ENCODE measurements around the gene LYST.

Gene LYST

GRCh38 chr1:235902677-235903542 lies 36.2 kb upstream of the LYST start:
- POLR2A ChIA-PET: no interaction called here
- DNase-seq (ENCODE audit: extremely low spot score): no peak
- CTCF ChIA-PET: interaction anchor here (1.2 to 1.4 kb wide), 2 partner anchors 60 to 67 kb away, joined by 3 to 4 read pairs; no protein-coding TSS in a partner anchor

DNA sequence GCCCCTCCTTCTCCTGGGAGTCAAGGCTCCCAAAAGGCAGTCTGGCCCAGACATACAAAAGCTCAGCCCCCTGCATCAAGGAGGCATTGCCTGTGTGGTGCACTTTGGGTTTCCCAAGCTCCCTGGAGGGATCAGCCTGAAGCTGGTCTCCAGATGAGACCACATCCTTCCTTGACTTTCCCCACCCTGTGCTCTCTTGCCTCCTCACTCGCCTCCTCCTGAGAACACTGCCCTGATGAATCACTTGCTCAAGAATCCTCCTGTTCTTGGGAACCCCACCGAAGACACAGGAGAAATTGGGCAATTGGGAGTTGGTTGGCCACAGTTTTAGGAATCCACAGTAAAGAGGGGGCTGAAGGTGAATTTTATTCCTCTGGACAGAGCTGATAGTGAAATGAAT lies 34.8 kb upstream of the LYST start:
- DNase-seq (ENCODE audit: extremely low spot score): no peak
- POLR2A ChIA-PET: no interaction called here
- CTCF ChIA-PET: interaction anchor here (1.2 to 1.7 kb wide), 4 partner anchors 9 to 70 kb away, joined by 4 to 8 read pairs (median 4); no protein-coding TSS in a partner anchor
- TF ChIP-seq CTCF (IDR thresholded peaks at IDR 0.05; ENCODE audit: control extremely low read depth, extremely low read depth, low read depth, missing control alignments): no peak

More at GRCh38 chr1:235902677-235903542, 36.2 kb upstream of the LYST start:
- no peak for TF ChIP-seq CTCF (IDR thresholded peaks at IDR 0.05; ENCODE audit: control extremely low read depth, extremely low read depth, low read depth, missing control alignments)

DNA sequence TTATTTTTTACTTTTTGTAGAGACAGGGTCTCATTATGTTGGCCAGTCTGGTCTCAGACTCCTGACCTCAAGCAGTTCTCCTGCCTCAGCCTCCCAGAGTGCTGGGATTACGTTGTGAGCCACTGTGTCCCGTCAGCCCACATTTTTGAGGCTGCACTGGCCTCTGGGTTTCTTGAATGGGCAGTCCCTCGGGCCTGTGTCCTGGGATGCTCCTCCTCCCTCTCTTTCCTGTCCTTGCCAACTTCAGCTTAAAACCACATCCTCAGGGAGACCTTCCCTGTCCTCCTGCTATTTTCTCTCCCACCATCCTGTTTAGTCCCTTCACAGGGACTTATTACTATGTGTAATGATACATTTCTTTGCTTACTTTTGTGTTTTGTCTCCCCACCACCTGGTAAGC lies 31.4 kb upstream of the LYST start:
- no peak for DNase-seq (ENCODE audit: extremely low spot score)
- CTCF ChIA-PET: interaction anchor here (2.1 kb wide), 1 partner anchor 19 kb away, joined by 11 read pairs; no protein-coding TSS in a partner anchor
- no peak for TF ChIP-seq CTCF (IDR thresholded peaks at IDR 0.05; ENCODE audit: control extremely low read depth, extremely low read depth, low read depth, missing control alignments)
- POLR2A ChIA-PET: no interaction called here

DNA sequence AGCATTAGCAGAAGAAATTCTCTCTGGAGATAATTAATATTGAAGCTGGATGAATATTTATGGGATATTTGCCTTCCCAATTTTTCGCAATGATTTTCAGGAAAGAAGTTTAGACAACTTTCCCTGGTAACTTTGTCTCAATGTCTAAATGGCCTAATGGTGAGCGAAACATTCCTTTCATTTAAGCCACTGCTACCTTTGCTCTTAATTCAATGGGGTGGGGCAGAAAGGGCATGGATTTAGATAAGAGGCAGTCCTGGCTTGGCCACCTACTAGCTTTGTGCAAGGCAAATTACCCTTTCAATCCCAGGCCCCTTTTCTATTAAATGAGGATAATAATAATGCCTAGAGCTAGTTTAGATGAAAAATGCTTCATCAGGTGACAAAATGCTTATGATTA lies 27.1 kb upstream of the LYST start:
- ChIA-PET POLR2A (no interaction called here), CTCF (interaction anchor here (0.9 to 1.2 kb wide), 2 partner anchors 11 to 54 kb away, joined by 3 read pairs; no protein-coding TSS in a partner anchor)
- TF ChIP-seq CTCF (IDR thresholded peaks at IDR 0.05; ENCODE audit: control extremely low read depth, extremely low read depth, low read depth, missing control alignments): no peak
- no peak for DNase-seq (ENCODE audit: extremely low spot score)

DNA sequence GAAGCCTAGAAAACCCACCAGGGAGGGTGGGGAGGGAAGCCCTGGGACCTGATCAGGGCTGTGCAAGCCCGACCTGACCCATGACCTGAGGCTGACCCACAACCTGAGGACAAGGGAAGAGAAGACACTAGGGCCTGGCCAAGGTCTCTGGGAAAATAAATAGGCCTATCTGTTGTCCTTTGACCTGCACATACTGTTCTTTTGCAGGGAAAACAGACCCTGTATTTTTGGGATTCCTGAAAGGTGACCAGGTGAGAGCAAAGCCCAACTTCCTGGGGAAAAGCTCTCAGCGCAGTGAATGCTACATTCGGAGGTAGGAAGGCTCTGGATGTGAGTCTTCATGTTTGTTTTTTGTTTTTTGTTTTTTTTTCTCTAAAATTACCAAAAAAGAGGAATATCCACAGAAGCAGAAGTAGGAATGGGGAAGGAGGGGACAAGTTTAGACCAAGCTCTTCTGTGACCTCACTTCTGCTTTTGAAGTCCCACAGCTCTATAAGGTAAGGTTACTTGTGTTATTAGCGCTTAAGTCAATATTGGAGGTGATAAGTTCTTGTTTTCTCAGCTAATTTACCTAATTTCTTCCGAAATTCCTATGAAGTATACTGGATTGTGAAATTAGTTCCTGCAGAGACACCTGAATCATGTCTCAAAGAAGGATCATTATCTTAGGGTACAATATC lies 26.2 kb upstream of the LYST start:
- ChIA-PET POLR2A (interaction anchor here (0.7 to 1.0 kb wide), 2 partner anchors 8 to 16 kb away, joined by 3 read pairs; no protein-coding TSS in a partner anchor), CTCF (interaction anchor here (0.9 to 1.4 kb wide), 6 partner anchors 8 to 79 kb away, joined by 3 to 8 read pairs (median 4); no protein-coding TSS in a partner anchor)
- no peak for TF ChIP-seq CTCF (IDR thresholded peaks at IDR 0.05; ENCODE audit: control extremely low read depth, extremely low read depth, low read depth, missing control alignments)
- no peak for DNase-seq (ENCODE audit: extremely low spot score)

- TF ChIP-seq CTCF (IDR thresholded peaks at IDR 0.05; ENCODE audit: control extremely low read depth, extremely low read depth, low read depth, missing control alignments): no peak
- ChIA-PET CTCF (interaction anchor here (0.5 to 1.4 kb wide), 7 partner anchors 9 to 80 kb away, joined by 3 to 8 read pairs (median 3); no protein-coding TSS in a partner anchor), POLR2A (no interaction called here)
- DNase-seq (ENCODE audit: extremely low spot score): peak; percentile 39
Measured at GRCh38 chr1:235892202-235892601, 25.5 kb upstream of the LYST start.

Data from GM10248 (cell line).